HG02938 (cell line): ENCODE results near the gene CHTF18.
"Not testable (repeated sequence)": the region's sequence is repeated elsewhere in the genome, so short reads cannot be mapped to it uniquely, and the experiment has no call there.

Experiments
- ATAC-seq: cut with Tn5 transposase; IDR thresholded peaks from one replicate; pipeline ENCODE4 v1.9.1; 2021; ENCODE audit warnings: mild to moderate bottlenecking, moderate library complexity; ENCODE audit not compliant: unreplicated experiment

CHTF18 gene

DNA sequence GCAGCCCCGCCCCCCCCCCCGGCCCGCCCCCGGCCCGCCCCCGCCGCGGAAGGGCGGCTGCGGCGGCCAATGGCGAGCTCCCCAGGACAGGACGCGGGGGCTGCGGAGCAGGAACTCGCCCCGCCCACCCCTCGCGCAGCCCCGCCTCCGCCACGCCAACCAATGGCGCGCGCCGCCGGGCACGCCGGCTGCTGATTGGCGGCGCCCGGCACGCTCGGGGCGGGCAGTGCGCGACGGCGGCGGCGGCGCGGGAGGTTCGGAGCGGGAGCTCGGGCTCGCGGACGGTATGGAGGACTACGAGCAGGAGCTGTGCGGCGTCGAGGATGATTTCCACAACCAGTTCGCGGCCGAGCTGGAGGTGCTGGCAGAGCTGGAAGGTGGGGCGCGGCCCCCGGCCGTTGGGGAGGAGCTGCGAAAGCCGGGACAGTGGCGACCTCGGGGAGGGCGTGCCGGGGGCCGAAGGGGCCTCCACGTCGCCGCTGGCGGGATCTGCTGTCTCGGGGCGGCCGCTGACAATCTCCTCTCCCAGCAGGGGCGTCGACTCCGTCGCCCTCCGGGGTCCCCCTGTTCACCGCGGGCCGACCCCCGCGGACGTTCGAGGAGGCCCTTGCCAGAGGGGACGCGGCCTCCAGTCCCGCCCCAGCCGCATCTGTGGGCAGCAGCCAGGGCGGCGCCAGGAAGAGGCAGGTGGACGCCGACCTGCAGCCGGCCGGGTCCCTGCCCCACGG lies at the start of gene CHTF18:
TSS of gene CHTF18 (plus strand) at position 222 of the 728 bp plus-strand sequence. CDS start at position 287, 65 bp downstream.
- ATAC-seq: peak; percentile 64

GRCh38 chr16:739560-740458 lies 48.6 kb upstream of the CHTF18 start:
- ATAC-seq: no peak

DNA sequence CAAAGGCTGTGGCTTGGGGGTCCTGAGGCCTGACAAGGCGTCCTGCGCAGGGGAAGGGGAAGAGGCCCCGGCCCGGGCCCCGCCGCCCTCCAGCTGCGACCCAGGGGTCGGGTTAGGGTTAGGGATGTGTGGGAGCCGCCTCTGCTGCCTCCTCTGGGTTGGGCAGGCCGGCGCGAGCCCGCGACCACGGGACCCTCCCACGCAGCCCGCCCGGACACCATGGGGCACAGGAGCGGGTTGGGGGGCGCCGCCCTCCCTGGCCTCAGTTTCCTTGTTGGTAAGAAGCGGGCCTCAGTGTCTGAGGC lies 48.0 kb upstream of the CHTF18 start:
- no peak for ATAC-seq

- ATAC-seq: peak; percentile 53
These were observed 47.5 kb upstream of the CHTF18 start, which contains the start of gene CIAO3 for GRCh38 chr16:740764-741505. CIAO3 (minus strand) TSS chr16:740997; CDS start chr16:740985, 12 bp downstream.

DNA sequence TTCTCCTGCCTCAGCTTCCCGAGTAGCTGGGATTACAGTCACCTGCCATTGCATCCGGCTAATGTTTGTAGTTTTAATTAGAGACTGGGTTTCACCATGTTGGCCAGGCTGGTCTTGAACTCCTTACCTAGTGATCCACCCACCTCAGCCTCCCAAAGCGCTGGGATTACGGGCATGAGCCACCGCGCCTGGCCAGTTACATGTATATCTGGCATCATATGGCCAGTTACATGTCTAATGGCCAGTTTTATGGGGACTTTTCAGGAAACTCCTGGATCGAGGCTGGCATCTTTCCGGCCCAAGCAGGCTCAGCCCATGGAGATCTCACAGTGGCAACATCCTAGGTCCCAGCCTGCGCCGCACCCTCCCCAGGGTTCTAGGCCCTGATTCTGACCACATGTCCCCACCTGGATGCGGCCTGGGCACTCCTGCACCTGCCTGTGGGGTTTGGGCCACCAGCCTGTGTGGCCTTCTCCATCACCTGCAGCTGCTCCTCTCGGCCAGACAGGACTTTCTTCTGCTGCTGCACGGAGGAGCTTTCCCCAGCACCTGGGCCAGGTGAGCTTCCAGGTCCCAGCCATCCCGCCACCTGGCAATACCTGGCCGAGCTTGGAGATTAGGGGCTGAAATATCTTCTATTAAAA lies 46.3 kb upstream of the CHTF18 start:
- no peak for ATAC-seq

DNA sequence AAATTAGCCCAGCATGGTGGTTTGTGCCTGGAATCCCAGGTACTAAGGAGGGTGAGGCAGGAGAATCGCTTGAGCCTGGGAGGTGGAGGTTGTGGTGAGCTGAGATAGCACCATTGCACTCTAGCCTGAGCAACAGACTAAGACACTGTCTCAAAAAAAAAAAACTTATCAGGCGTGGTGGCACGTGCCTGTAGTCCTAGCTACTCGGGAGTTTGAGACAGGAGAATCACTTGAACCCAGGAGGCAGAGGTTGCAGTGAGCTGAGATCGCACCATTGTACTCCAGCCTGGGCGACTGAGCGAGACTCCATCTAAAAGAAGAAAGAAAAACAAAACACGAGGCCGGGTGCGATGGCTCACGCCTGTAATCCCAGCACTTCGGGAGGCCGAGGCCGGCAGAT lies 45.5 kb upstream of the CHTF18 start:
- not testable (repeated sequence) for ATAC-seq

DNA sequence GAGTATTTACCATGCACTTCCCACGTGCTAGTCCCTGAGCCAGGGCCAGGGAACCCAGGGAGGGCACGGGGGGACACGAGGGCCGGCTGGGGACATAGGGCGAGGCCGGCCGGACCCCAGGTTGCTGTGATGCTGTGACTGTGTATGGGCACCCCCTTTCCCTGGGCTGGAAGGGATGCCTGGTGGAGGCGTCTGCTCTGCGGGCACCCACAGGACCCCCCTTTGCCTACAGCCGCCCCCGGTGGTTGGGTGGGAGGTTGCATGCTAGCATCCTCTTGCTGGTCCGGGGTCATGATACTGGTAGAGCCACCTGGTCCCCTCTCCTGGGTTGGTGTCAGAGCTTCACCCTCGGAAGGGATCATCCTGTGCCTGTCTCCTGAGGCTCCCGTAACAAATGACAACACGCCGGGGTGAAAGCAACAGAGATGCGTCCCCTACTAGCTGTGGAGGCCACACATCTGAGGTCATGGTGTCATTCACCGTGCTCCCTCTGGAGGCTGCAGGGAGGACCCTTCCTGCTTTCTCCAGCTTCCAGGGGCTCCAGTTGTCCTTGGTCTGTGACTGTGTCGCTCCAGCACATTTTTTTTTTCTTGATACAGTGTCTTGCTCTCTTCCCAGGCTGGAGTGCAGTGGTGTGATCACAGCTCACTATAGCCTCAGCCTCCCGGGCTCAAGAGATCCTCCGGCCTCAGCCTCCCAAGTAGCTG lies 44.5 kb upstream of the CHTF18 start:
- no peak for ATAC-seq

GRCh38 chr16:745739-746138 lies 42.7 kb upstream of the CHTF18 start:
- ATAC-seq: no peak

DNA sequence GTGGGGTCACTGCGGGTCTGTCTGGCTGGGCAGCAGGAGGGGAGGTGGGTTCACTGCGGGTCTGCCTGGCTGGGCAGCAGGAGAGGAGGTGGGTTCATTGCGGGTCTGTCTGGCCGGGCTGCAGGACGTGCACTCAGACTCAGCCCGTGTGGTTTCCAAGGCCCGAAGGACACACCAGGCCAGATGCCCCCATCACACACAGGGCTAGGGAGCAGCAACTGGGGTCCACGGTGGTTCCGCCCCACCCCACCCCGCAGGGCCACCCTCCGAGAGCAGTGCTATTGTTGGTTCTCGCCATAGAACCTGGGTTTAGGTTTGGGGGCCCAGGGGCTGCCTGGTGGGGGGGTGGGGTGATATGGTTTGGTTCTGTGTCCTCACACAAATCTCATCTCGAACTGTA lies 41.8 kb upstream of the CHTF18 start:
- no peak for ATAC-seq

GRCh38 chr16:747978-748746 lies 40.3 kb upstream of the CHTF18 start:
- ATAC-seq: no peak

- no peak for ATAC-seq
These were observed 39.4 kb upstream of the CHTF18 start for GRCh38 chr16:749010-749409.

DNA sequence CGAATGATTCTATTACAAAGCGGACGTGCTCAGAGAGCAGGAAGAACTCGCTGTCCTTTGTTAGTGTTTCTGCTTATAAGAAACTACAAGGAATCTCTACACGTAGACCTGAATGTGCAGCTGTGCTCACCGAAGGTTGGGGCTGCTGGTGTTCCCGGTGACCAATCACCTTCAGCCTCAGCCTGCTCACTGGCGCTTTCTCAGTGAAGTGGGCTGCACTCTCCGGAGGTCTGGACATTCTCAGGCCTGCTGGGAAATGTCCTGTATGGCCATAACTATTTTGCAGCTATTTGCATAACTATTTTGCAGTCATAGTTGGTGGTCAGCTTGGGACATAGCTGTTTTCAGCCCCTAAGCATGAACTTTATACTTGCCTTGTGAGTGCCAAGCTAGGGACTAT lies 37.9 kb upstream of the CHTF18 start:
- no peak for ATAC-seq

DNA sequence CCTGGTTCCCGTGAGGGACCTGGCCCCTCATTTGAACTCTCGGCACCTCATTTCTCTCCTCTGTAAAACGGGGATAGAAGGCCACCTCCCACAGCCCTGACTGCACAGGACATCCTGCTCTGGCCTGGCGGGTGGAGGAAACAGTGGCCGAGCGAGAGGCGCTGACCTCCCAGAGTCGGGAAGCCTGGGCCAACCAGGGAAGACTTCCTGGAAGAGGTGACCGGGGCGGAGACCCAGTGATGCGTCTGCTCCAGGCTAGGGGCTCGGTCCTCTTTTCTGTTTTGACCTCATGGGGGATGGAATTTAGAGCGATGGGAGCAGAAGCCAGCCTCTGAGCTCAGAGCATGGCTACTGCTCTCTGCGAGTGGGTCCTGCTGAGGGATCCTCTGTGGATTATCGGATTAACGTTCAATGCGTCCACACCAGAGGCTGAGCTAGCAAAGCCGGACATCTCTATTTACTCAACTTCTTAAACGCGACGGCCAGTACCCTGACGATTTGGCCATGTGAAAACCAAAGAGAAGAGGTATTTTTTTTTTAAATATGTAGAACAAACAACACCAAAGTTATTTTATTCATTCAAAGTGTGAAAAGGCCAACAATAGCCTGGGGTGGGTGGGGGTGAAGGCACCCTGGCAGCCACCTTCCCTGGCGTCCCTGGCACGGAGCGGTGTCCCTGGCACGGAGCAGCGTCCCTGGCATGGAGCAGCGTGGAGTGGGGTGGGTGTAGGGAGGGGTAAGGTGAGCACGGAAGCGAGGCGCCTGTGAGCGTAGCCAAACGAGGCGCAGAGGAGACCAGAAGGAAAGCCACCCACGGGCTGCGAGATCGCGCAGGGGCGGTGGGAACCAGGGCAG lies 37.0 kb upstream of the CHTF18 start:
- no peak for ATAC-seq

DNA sequence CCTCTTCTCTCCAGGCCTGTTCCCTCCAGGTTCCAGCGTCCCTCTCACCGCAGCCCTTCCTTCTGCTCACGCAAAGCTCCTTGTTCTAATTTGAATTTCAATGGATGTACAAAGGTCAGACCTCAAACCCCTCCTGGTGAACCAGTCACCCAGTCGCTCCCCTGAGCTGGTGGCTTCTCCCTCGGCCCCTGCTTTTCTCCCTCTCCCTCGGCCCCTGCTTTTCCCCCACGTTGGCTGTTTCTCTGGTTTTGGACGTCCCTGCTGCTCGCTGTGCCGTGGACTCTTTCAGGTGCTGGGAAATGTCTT lies 36.5 kb upstream of the CHTF18 start:
- ATAC-seq: no peak

GRCh38 chr16:754121-754607 lies 34.3 kb upstream of the CHTF18 start:
- ATAC-seq: not testable (repeated sequence)

DNA sequence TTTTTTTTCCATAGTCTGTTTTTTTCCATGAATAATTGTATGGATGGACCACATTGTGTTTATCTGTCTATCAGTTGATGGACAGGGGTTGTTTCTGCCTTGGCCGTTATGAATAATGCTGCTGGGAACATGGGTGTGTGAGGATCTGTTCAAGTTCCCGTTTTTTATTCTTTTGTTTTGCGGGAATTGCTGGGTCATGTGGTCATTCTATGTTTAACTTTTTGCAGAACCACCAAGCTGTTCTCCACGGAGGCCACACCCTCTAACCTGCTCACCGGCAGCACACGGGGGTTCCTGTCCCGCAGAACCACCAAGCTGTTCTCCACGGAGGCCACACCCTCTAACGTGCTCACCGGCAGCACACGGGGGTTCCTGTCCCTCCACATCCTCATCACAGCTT lies 33.8 kb upstream of the CHTF18 start:
- ATAC-seq: no peak

DNA sequence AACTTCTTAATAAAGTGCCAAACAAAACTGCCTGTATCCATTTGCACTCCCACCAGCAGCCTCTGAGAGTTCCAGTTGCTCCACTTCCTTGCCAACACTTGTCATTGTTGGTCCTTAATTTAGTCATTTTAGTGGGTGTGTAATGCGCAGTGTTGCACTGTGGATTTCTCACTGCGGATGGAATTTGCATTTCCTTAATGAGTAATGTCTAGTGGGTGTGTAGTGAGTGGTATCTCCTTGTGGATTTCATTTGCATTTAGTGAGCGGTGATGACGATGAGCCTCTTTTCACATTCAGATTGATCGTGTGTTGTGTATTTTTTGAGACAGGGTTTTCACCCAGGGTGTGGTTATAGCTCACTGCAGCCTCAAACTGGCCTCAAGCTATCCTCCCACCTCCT lies 32.0 kb upstream of the CHTF18 start:
- no peak for ATAC-seq

GRCh38 chr16:759110-759910 lies 29.1 kb upstream of the CHTF18 start:
- ATAC-seq: no peak
